Breast epithelium (tissue), 4 donors: ENCODE data around the gene MAN1B1. TPM values are rescaled to one million over a fixed set of nuclear protein-coding genes. Genes with fewer than 3 reads are reported as not detected.

Source experiments
- DNase-seq, 2 donors: peaks; one replicate each; pipeline ENCODE4 v3.0.0-alpha.2; 2019; ENCODE audit warnings: low spot score in 2 of 2
- H3K27ac ChIP-seq, 2 donors: fragments of 200-600 bp; sonication (generic) in 1 of 2; one replicate each; pipeline ENCODE4 v1.5.1; 2016 to 2019; ENCODE audit warnings: mild to moderate bottlenecking in 1 of 2
- H3K27me3 ChIP-seq, 2 donors: fragments of 200-600 bp; sonication (generic) in 1 of 2; one replicate each; pipeline versions ENCODE4 v1.5.1 to v1.6.0; 2017 to 2019; ENCODE audit warnings: control low read depth in 1 of 2, mild to moderate bottlenecking in 1 of 2
- H3K36me3 ChIP-seq: fragments of 200-600 bp; one replicate; pipeline ENCODE4 v1.5.1; 2019
- H3K4me1 ChIP-seq, 2 donors: fragments of 200-600 bp; sonication (generic); one replicate each; pipeline ENCODE4 v1.5.1; 2016 to 2019; ENCODE audit warnings: control low read depth in 1 of 2
- H3K4me3 ChIP-seq, 3 donors: fragments of 200-600 bp; sonication (generic); 1 replicate in 2 of 3; 2 replicates in 1 of 3; pipeline ENCODE4 v1.5.1; 2016 to 2019; ENCODE audit warnings: mild to moderate bottlenecking in 3 of 3, moderate library complexity in 2 of 3
- H3K9me3 ChIP-seq, 2 donors: fragments of 200-600 bp; sonication (generic) in 1 of 2; one replicate each; pipeline ENCODE4 v1.5.1; 2016 to 2019; ENCODE audit warnings: control low read depth in 1 of 2
- POLR2A ChIP-seq: fragments of 450-650 bp; IDR thresholded peaks from one replicate; pipeline ENCODE4 v1.6.1; 2016; ENCODE audit warnings: antibody characterized with exemption, mild to moderate bottlenecking, moderate library complexity
- POLR2AphosphoS5 ChIP-seq, 3 donors: sonication (generic); formaldehyde crosslinking; IDR thresholded peaks; one replicate each; pipeline ENCODE4 v1.6.1; 2017; ENCODE audit warnings: antibody characterized with exemption in 3 of 3
- intact Hi-C: fragments of 100-400 bp; cut with DNase I; formaldehyde crosslinking; loops from one replicate; pipeline ENCODE4 v1.15.1; 2023; ENCODE audit warnings: low total_unique reads
- total RNA-seq, 3 donors: library from RNA; depleted of rRNA; stranded (reverse); fragments of >200 nt; gene quantifications; one replicate each; pipeline ENCODE4 v1.1.0, GENCODE V29; 2016
- TF ChIP-seq, protein P1 (sequence below), 3 donors: fragments of 450-650 bp; IDR thresholded peaks; one replicate each; pipeline ENCODE4 v1.5.1; 2016 to 2017; ENCODE audit warnings: antibody characterized with exemption in 3 of 3, mild to moderate bottlenecking in 3 of 3, moderate library complexity in 3 of 3

The MAN1B1 gene
- total RNA-seq, 3 donors from 2014 or later, result 50.1 to 62.8 (median 50.8) TPM

DNA sequence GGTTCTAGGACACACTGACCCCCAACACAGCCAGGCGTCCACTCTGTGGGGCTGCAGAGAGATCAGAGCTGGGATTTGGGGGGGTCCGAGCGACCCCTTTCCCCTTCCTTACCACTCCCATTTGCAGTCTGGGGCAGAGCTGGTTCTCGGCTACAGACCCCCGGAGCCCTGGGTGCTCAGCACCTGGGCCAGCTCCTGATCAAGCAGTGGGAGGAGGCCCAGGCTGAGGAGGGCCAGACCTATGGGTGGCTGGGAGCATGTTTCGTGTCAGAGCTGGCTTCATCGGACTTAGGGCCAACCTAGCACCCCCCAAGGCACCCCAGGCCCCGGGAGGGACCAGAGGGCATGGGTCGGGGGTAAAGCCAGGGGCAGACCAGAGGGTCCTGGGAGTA, 59.7 kb downstream of the MAN1B1 start:
- Histone ChIP-seq H3K36me3 (no peaks in the 10 kb centered on the region), H3K9me3 (no peaks in the 10 kb centered on the region), H3K4me3 (no peak overlapping the region), H3K4me1 (no peaks in the 10 kb centered on the region), H3K27me3 (peaks cover 0 to 62% of the 10 kb centered on the region in 2 donors), H3K27ac (no peak overlapping the region)
- TF ChIP-seq POLR2AphosphoS5 (IDR thresholded peaks at IDR 0.05) (no peak), POLR2A (no peak)
- TF ChIP-seq, protein P1, sequence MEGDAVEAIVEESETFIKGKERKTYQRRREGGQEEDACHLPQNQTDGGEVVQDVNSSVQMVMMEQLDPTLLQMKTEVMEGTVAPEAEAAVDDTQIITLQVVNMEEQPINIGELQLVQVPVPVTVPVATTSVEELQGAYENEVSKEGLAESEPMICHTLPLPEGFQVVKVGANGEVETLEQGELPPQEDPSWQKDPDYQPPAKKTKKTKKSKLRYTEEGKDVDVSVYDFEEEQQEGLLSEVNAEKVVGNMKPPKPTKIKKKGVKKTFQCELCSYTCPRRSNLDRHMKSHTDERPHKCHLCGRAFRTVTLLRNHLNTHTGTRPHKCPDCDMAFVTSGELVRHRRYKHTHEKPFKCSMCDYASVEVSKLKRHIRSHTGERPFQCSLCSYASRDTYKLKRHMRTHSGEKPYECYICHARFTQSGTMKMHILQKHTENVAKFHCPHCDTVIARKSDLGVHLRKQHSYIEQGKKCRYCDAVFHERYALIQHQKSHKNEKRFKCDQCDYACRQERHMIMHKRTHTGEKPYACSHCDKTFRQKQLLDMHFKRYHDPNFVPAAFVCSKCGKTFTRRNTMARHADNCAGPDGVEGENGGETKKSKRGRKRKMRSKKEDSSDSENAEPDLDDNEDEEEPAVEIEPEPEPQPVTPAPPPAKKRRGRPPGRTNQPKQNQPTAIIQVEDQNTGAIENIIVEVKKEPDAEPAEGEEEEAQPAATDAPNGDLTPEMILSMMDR (IDR thresholded peaks at IDR 0.05), result no peak
- intact Hi-C loops, result no loop called here
- no peak for DNase-seq

- no peaks in the 10 kb centered on the region for H3K4me1 ChIP-seq
- H3K36me3 ChIP-seq, result no peaks in the 10 kb centered on the region
- peaks cover 0 to 55% of the 10 kb centered on the region in 2 donors for H3K27me3 ChIP-seq
- TF ChIP-seq, protein P1 (IDR thresholded peaks at IDR 0.05), result no peak
- TF ChIP-seq POLR2A (no peak), POLR2AphosphoS5 (IDR thresholded peaks at IDR 0.05) (no peak)
- H3K27ac ChIP-seq, result no peak overlapping the region
- H3K4me3 ChIP-seq, result no peak overlapping the region
- intact Hi-C loops, result no loop called here
- no peak for DNase-seq
- no peaks in the 10 kb centered on the region for H3K9me3 ChIP-seq
Observed at GRCh38 chr9:137147091-137147792, 60.5 kb downstream of the MAN1B1 start.

- H3K27me3 ChIP-seq, result peaks cover 0 to 50% of the 10 kb centered on the region in 2 donors
- H3K4me1 ChIP-seq, result no peaks in the 10 kb centered on the region
- H3K36me3 ChIP-seq, result no peaks in the 10 kb centered on the region
- no peak overlapping the region for H3K4me3 ChIP-seq
- intact Hi-C loops, result no loop called here
- DNase-seq, result no peak
- TF ChIP-seq, protein P1 (IDR thresholded peaks at IDR 0.05), result no peak
- TF ChIP-seq POLR2AphosphoS5 (IDR thresholded peaks at IDR 0.05), result no peak
- no peaks in the 10 kb centered on the region for H3K9me3 ChIP-seq
- no peak overlapping the region for H3K27ac ChIP-seq
Observed at GRCh38 chr9:137147793-137148160, 61.0 kb downstream of the MAN1B1 start.

DNA sequence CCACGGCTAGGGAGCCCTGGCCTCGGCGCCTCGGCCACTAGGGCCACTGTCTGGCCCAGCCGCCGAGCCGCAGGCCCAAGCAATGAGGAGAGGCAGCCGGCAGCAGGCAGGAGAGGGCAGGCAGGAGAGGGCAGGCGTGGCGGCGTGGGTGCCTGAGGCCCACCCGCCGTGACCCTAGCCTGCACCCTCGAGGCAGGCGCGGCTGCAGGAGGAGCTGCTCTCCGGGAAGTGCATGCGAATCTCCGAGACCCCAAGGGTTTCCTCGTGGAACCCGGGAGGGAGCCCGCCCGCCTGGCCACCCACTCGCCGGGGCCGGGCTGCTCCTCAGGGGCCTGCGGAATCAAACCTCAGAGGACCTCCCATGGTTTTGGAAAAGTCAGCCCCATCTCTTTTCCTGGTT, 61.5 kb downstream of the MAN1B1 start:
- peaks cover 0 to 45% of the 10 kb centered on the region in 2 donors for H3K27me3 ChIP-seq
- TF ChIP-seq, protein P1 (IDR thresholded peaks at IDR 0.05), result no peak
- no peak for TF ChIP-seq POLR2A
- intact Hi-C loops, result no loop called here
- H3K4me3 ChIP-seq, result no peak overlapping the region
- no peaks in the 10 kb centered on the region for H3K36me3 ChIP-seq
- H3K4me1 ChIP-seq, result no peaks in the 10 kb centered on the region
- no peak overlapping the region for H3K27ac ChIP-seq
- no peak for DNase-seq
- H3K9me3 ChIP-seq, result no peaks in the 10 kb centered on the region

DNA sequence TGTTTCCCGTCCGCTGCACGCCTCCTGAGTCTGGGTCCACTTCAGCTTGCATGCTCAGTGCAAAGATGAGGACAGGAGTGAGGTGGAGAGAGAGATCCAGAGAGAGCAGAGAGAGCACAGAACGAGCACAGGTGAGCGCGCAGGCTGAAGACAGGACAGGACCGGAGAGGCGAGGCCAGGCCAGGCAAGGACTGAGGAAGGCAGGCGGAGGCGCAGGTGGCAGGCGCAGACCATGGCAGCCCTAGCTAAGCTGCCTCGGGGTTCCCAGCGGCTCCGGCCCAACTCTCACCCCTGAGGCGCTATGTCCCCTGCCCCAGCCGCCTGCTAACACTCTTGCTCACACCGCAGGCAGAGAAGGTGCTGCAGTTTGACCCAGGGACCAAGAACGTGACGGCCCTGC, 61.9 kb downstream of the MAN1B1 start:
- peaks cover 0 to 41% of the 10 kb centered on the region in 2 donors for H3K27me3 ChIP-seq
- no peak for DNase-seq

More for the DNA sequence above, 61.9 kb downstream of the MAN1B1 start:
- intact Hi-C loops, result no loop called here
- Histone ChIP-seq H3K4me1 (no peaks in the 10 kb centered on the region), H3K27ac (no peak overlapping the region), H3K4me3 (no peak overlapping the region), H3K36me3 (no peaks in the 10 kb centered on the region), H3K9me3 (no peaks in the 10 kb centered on the region)
- TF ChIP-seq POLR2A, result no peak
- TF ChIP-seq, protein P1 (IDR thresholded peaks at IDR 0.05), result no peak
- no peak for TF ChIP-seq POLR2AphosphoS5 (IDR thresholded peaks at IDR 0.05)
